Measurements from ENCODE around the gene ABCA4.
"Not testable (repeated sequence)": the region's sequence is repeated elsewhere in the genome, so short reads cannot be mapped to it uniquely, and the experiment has no call there.

Gene ABCA4

GRCh38 chr1:93955765-93956164, 165.2 kb downstream of the ABCA4 start:
- H3K4me3 ChIP-seq (ENCODE audit: low read depth in 1 of 2, low read length in 1 of 2) = no peak overlapping the region
- no peak for TF ChIP-seq CTCF (IDR thresholded peaks at IDR 0.05)
- no peaks in the 10 kb centered on the region for H3K27me3 ChIP-seq

GRCh38 chr1:93947002-93947686, 173.8 kb downstream of the ABCA4 start:
- not testable (repeated sequence) for H3K4me1 ChIP-seq (ENCODE audit: control insufficient read depth in 1 of 2, insufficient read depth in 1 of 2, low read depth in 1 of 2, low read length in 1 of 2); H3K9me3 ChIP-seq

More at GRCh38 chr1:93955765-93956164, 165.2 kb downstream of the ABCA4 start:
- Histone ChIP-seq H3K4me1 (ENCODE audit: control insufficient read depth in 1 of 2, insufficient read depth in 1 of 2, low read depth in 1 of 2, low read length in 1 of 2) (peaks cover 40 to 46% of the 10 kb centered on the region in 2 experiments), H3K27ac (no peak overlapping the region), H3K9me3 (no peaks in the 10 kb centered on the region), H3K36me3 (no peaks in the 10 kb centered on the region)

More at GRCh38 chr1:93947002-93947686, 173.8 kb downstream of the ABCA4 start:
- not testable (repeated sequence) for H3K27me3 ChIP-seq; H3K36me3 ChIP-seq; H3K4me3 ChIP-seq (ENCODE audit: low read depth in 1 of 2, low read length in 1 of 2); H3K27ac ChIP-seq

All from neutrophil (primary cell).